H54 (cell line): ENCODE data around the gene KRT10.
"Not testable (repeated sequence)": the region's sequence is repeated elsewhere in the genome, so short reads cannot be mapped to it uniquely, and the experiment has no call there.

Source experiments
- DNase-seq: peaks from one replicate; pipeline ENCODE4 v3.0.0; 2011; ENCODE audit warnings: low spot score, mixed read lengths; ENCODE audit not compliant: insufficient read length
- FAIRE-seq: peaks from 3 replicates; lab custom pipeline; 2011; peaks lifted over from hg19 to GRCh38; lab: Jason Lieb, UNC
- POLR2A ChIP-seq: IDR thresholded peaks from 2 replicates; pipeline ENCODE4 v1.6.1; 2011; ENCODE audit warnings: low read depth, mild to moderate bottlenecking, low read length

KRT10 gene

DNA sequence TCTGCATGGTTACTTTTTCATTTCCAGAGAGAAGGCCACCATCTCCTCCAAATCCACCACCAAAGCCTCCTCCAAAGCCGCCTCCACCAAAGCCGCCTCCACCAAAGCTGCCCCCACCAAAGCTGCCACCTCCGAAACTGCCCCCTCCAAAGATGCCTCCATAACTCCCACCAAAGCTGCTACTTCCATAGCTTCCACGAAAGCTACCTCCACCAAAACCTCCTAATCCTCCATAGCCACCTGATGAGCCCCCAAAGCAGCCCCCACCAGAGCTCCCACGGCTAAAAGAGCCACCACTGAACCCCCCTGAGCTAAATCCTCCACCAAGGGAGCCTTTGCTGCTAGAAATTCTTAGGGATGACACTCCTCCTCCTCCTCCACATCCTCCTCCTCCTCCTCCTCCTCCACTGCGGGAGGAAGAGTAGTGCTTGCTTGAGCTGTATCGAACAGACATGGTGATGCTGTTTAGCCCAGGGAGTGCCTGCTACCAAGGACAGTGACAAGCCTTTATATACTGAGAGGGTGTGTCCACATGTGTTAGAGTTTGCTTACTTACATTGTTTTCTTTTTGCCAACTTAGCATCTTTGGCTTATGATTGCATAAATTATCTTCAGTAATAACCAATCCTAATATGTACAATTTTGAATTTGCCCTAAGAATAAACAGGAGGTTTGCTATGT lies at the start of gene KRT10:
TSS of gene KRT10 (minus strand) at position 483 of the 681 bp plus-strand sequence. CDS start at position 454, 29 bp downstream.
- FAIRE-seq (peak; percentile 15), DNase-seq (no peak)
- no peak for TF ChIP-seq POLR2A

DNA sequence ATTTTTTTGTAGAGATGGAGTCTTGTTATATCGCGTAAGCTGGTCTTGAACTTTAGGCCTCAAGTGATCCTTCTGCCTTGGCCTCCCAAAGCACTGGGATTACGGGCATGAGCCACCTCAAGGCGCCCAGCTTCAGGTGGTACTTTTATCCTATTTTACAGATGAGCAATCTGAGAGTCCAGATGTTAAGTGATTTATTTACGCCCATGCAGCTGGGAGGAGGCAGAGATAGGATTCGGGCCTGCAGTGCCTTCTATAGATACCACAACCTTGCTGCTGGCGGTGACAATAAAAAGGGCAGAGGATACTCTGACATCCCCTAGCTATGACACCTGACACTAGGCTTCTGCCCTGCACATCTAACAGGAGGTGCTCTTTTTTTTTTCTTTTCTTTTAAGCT lies 48.9 kb upstream of the KRT10 start:
- no peak for TF ChIP-seq POLR2A
- DNase-seq (no peak), FAIRE-seq (no peak)

DNA sequence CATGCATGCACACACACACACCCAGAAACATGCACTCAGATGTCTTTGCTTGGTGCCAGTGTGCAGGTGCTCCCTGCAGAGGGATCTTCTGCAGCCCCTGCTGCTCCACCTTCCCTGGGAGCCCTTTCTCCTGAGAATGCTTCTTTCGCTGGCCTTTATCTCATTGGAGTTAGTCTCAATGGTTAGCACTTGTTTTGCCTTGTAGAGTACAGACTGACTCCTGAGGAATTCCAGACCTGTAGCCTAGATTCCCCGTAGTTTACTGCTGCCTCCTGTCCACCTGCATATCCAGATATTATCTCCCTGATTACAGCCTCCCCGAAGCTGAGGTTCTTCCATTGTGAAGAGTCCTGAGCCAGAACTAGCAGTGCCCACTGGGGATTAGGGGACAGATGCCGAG lies 47.7 kb upstream of the KRT10 start:
- no peak for TF ChIP-seq POLR2A
- DNase-seq (no peak), FAIRE-seq (no peak)

DNA sequence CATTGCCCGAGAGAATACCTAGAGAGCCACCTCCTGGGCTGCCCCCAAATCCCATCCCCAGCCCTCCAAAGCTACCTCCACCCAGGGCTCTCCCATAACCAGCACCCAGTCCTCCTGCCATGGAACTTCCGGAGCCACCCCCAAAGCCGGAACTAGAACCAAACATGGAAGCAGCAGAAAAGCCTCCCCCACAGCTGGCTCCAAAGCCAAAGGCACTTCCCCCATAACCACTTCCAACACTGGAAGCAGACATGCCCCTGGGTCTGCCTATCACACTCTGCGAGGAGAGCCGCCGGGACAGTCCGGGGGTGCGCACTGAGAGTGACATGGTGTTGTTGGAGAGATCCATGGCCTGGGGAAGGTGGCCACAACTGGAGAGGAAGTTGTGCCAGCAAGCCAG lies 44.4 kb upstream of the KRT10 start, which contains the start of gene KRT12:
TSS of gene KRT12 (minus strand) at position 386 of the 400 bp plus-strand sequence. CDS start at position 349, 37 bp downstream.
- FAIRE-seq (no peak), DNase-seq (no peak)
- TF ChIP-seq POLR2A = no peak

DNA sequence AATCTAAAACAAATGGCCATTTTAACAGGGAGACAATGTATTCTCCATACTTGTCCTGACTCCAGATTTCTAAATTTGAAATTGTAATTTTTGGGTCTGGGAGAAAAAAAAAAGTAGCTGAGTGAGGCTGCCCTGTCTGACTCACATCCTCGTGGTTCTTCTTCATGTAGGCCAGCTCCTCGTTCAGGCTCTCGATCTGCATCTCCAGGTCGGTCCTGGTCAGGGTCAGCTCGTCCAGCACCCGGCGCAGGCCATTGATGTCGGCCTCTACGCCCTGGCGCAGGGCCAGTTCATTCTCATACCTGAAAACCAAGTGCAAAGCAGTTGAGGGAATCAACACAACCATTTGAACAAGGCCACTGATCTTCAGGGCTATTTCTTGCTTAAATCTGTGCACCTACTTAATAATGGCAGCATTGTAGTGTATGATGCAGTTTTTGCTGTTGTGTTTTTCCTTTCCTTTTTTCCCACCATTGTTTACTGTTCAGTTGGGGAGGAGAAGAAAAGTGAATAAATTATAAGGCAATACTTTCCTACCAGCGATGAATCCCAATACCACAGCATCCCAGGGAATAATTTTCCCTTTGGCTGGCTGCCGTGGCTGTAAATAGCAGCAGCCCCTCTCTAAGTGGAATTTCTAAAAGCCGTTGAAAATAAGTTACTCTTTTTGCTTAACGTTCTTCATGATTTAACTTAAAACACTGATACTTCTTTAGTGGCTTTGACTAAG lies 42.4 kb upstream of the KRT10 start:
- TF ChIP-seq POLR2A = no peak
- DNase-seq (no peak), FAIRE-seq (no peak)

DNA sequence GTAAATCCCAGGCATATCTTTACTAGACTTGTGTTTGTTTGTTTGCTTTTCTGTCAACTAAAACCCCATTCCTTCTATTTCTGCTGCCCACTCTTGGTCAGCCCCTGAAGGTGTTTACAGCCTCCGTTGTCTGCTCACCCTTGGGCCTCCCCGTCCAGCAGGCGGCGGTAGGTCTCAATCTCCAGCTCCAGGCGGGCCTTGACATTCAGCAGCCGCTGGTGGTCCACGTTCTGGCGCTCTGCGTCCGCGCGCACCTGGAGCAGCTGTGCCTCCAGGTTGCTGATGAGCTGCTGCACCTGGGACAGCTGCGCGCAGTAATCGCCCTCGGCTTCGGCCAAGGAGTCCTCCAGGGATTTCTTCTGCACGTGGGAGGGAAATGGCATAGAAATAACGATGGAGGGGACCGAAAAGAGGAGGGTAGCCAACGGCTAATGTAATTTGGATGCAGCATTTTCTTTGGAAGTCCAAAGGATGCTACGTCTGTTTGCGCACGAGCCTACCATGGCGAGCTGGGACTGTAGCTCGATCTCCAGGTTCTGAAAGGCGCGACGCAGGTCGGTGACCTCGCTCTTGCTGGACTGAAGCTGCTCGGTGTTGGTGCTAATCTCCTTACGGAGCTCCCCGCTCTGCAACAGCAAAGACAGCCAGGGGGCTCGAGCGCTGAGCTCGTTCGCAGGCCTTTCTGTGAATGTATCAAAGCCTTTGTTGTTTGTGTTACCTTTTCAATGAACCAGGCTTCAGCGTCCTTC lies 40.7 kb upstream of the KRT10 start:
- no peak for TF ChIP-seq POLR2A
- FAIRE-seq = no peak
- DNase-seq = no peak

DNA sequence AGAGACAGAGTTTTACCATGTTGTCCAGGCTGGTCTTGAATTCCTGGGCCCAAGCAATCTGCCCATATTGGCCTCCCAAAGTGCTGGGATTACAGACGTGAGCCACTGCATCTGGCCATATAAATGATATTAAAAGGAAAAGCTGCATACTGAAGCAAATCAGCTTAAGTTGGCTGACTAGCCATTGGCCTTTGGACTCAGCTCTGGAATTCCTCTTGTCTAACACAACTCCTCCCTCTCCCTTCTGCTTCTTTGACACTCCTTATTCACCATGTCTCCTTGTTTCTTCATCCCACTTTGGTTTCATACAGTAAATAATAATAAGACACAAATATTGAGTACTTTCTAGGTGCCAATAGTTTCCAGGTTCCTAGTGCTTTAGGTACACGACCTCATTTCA lies 37.1 kb upstream of the KRT10 start:
- TF ChIP-seq POLR2A = no peak
- FAIRE-seq (no peak), DNase-seq (no peak)

DNA sequence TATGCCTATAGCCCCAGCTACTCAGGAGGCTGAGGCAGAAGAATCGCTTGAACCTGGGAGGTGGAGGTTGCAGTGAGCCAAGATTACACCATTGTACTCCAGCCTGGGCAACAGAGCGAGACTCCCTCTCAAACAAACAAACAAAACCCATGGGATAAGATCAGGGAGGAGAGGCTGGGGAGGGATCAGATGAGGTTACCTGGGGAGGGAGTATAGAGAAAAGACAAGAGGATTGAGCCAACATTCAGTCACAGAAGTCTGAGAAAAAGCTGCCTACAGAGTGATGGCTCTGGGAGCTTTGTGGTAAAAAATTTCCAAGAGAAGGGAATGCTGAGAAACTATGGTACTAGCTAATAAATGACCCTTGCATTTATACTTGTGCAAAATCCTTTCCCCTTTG lies 36.3 kb upstream of the KRT10 start:
- DNase-seq, FAIRE-seq: not testable (repeated sequence)

DNA sequence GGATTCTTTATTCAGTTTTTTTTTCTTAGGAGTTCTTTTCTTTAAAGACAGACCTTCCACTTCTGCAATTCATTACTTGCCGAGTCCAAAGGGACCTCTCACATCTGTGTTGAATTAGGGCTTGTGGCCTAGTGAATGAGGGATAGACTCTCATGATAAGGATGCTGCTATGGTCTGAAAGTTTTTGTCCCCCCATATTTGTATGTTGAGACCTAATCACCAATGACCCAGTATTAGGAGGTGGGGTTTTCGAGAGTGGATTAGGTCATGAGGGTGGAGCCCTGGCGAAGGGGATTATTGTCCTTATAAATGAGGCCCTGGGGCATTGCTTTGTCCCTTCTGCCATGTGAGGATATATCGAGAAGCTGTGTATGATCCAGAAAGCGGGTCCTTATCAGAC lies 35.1 kb upstream of the KRT10 start:
- DNase-seq = no peak
- no peak for TF ChIP-seq POLR2A
- FAIRE-seq = no peak

DNA sequence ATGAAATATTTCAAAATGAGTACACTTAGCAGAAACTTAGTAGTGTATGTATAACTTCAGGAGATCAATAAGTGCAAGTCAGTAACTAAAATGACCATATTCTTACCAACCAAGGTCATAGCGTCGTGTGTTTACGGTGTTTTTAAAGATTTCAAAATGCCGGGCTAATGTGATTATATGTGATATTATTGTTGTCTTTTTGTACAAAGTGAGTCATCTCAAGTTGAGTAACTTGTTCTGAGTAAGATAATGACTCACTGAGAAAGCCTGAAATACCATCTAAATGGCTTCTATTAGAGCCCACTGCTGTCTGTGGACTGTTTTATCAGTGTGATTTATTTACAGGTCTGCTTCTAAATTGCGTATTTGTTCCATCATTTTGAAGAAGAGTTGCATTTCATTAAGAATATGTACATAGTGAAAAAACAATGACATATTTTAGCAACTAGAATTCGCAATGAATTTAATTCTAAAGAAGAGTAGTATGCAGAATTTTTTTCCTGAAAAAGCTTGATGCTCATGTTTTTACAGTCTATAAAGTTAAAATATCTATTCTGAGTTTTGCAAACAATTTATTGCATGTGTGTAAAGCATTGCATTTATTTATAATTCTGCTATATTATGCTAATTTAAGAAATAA lies 31.9 kb upstream of the KRT10 start:
- peak; percentile 77 for FAIRE-seq

DNA sequence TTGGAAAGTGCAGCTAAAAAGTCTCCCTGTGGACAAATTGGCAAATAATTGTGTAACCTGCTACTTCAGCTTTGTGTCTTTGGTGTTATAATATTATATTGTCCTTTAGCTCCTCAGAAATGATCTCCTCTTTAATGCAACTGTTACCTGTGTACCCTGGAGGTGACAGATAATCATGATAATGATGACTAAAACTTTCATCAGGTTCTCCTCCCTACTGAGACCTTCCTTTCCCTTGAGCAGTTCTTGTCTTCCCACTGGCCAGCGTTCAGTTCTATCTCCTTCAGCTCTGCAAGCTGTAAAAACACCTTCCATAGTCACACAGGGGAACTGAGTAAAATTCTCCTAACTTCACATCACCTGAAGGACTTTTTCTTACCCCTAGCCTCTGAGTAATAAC lies 29.9 kb upstream of the KRT10 start:
- FAIRE-seq = no peak
- TF ChIP-seq POLR2A = no peak
- no peak for DNase-seq

More for the DNA sequence above, 31.9 kb upstream of the KRT10 start:
- DNase-seq = peak; percentile 38
- no peak for TF ChIP-seq POLR2A

DNA sequence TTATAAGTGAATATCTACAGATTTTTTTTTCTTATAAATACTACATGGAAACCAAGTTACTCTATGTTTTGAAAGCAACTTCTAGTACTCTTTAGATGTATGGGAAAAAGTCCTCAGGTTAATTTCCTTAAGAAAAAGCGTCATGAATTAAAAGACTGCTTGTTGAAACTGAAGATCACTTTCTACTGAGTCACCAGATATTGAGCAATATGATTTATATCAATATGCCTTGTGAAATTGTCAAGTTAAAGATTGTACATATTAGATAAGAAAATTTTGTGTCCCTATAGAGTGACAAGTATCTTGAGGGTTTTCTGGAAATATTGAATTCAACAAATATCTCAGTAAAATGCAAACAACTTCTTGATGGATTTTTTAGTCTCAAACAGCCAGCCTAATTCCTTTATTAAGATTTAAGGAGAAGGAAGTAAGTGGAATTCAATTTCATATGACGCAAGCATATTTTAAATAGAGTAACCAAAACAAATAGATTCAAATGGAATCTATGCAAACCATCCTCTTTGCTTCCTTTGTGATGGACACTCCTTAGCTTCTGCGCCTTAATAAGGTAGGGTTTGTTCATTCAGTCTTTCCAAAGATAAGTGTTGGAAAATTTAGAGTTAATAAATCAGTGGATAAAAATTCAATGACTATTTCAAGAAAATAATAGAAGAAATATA lies 28.0 kb upstream of the KRT10 start:
- DNase-seq = no peak

DNA sequence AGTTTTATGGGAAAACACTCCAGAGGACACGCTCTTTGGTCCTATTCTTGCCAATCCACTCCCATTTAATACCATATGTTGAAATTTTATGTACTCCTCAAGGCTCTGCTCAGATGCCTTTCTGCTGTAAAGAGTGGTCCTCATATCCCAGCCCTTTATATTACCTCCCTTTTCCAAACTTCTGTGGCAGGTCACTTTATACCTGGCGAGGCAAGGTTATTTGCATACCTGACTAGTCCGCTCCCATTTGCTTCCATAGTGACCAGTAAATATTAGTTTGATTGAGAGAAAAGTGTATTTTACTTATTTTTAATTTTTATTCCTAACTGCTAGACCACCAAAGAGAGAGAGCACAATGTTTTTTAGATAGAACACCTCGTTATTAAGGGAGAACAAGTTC lies 27.3 kb upstream of the KRT10 start:
- FAIRE-seq (no peak), DNase-seq (no peak)
- no peak for TF ChIP-seq POLR2A

More for the DNA sequence above, 28.0 kb upstream of the KRT10 start:
- no peak for FAIRE-seq
- no peak for TF ChIP-seq POLR2A
